Neural progenitor cell (in vitro differentiated cells): ENCODE results near the gene IPPK.

Source experiments
- EZH2 ChIP-seq: fragments of 200-600 bp; sonication (generic); IDR thresholded peaks from 2 replicates; pipeline ENCODE4 v1.6.1; 2017; ENCODE audit warnings: antibody characterized with exemption, mild to moderate bottlenecking, moderate library complexity
- EZH2phosphoT487 ChIP-seq: fragments of 200-600 bp; sonication (generic); IDR thresholded peaks from 2 replicates; pipeline ENCODE4 v1.6.1; 2017; ENCODE audit warnings: antibody characterized with exemption
- TF ChIP-seq, protein P1 (sequence below): fragments of 200-600 bp; sonication (generic); IDR thresholded peaks from 2 replicates; pipeline ENCODE4 v1.5.1; 2017; ENCODE audit warnings: antibody characterized with exemption, mild to moderate bottlenecking

DNA sequence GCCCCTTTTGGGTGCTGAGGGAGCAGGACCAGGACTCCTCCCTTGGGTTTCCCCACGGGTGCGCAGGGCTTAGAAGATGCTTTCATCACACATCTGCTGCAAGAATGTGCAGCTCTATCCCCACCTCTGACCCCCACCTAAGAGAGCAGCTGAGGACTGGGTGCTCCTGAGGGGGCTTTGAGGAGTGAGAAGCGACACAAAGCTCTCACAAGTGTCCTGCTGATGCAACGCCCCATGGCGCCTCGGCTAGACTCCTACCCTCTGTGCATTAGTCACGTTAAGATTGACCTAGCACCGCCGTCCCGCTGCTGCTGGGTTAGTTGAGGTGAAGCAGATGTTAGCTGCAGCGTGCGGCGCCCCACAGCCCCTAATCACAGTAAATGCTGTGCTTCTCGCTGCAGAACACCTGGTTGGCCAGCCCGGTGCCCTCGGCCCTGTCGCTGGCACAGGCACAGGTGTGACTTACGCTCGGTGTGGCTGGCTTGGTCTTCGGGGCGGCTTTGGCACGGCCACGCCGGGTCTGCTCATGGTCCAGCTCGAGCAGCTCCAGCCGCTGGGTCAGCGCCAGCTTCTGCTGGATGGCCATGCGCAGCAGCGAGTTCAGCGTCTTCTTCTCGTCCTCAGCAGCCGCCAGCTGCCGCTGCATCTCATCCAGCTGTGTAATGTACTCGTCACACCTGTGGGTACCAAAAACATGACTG is 45.0 kb upstream of the IPPK start:
- no peak for TF ChIP-seq EZH2phosphoT487
- TF ChIP-seq, protein P1, sequence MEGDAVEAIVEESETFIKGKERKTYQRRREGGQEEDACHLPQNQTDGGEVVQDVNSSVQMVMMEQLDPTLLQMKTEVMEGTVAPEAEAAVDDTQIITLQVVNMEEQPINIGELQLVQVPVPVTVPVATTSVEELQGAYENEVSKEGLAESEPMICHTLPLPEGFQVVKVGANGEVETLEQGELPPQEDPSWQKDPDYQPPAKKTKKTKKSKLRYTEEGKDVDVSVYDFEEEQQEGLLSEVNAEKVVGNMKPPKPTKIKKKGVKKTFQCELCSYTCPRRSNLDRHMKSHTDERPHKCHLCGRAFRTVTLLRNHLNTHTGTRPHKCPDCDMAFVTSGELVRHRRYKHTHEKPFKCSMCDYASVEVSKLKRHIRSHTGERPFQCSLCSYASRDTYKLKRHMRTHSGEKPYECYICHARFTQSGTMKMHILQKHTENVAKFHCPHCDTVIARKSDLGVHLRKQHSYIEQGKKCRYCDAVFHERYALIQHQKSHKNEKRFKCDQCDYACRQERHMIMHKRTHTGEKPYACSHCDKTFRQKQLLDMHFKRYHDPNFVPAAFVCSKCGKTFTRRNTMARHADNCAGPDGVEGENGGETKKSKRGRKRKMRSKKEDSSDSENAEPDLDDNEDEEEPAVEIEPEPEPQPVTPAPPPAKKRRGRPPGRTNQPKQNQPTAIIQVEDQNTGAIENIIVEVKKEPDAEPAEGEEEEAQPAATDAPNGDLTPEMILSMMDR: no peak
- no peak for TF ChIP-seq EZH2
